HG02759 (cell line): ENCODE data around the gene FBP2.
"Not testable (repeated sequence)": the region's sequence is repeated elsewhere in the genome, so short reads cannot be mapped to it uniquely, and the experiment has no call there.

ENCODE experiments used
- ATAC-seq: cut with Tn5 transposase; IDR thresholded peaks from one replicate; pipeline ENCODE4 v1.9.1; 2021; ENCODE audit warnings: mild to moderate bottlenecking, moderate library complexity; ENCODE audit not compliant: unreplicated experiment

The FBP2 gene

DNA sequence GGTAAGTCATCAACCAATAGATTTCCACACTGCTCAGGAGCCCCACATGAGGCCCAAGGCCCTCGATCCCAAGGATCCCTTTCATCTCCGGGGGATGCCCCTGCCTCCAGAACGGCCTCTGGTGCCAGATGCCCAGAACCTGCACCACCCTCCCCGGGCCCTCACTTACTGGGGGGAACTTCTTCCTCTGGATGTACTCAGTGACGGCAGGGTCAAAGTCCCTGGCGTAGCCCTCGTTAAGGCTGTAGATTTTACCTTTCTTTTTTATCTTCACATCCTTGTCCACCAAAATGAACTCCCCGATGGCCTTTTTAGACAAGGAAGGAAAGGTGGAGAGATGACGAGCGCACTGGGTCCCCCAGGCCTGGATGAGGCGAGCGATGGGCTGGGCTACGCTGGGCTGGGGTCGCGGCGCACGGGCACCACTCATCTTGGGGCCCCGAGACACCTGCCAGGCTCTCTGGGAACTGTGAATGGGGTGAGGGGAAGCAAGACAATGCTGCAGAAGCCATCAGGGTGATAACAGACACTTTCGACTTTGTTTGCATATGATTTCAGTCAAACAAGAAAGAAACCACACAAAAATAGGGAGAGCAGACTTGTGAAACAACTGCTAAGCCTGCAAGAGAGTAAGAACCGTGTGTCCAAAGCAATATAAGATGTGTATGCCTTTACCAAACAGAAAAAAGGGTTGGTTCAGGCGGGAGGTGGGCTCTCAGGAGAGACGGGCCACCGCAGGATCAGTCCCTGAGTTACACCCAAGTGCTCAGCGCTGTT is 13.2 kb upstream of the FBP2 start:
- no peak for ATAC-seq

DNA sequence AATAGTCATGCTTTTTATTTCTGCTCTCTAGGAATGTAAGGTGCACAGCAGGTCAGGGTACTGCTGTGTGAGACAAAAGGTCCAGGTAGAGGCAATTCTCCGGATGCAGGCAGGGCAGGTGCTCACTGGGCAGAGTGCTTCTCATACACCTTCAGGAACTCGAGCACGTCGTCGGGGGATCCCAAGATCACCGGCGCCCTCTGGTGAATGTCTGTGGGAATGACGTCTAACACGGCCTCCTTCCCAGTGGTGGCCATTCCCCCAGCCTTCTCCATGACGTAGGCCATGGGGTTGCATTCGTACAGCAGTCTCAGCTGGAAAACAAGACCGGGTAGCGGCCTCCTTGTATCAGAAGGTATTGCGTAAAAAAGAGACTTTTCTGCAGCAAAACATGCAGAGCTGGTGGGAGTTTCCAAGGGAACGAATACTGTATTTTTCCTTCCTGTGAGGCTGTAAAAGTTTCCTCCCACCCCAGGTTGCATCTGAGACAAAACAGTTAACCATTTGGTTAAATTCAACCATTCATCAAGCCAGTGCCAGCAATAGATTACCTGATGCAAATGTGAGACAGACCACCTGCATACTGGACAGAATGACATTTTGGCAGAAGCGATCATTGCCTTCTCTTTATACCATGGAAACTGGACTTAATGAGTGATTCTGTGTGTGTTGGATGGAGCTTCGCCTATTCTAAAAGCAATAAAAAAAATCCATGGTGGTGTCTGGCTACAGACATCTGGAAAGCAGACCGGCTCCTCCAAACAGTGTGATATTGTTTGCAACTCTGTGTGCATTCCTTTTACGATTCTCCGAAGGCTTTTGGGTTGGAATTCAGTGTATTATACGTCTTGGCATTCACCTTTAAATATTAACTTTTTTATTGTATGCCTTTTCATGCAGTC is 9.9 kb upstream of the FBP2 start:
- no peak for ATAC-seq

DNA sequence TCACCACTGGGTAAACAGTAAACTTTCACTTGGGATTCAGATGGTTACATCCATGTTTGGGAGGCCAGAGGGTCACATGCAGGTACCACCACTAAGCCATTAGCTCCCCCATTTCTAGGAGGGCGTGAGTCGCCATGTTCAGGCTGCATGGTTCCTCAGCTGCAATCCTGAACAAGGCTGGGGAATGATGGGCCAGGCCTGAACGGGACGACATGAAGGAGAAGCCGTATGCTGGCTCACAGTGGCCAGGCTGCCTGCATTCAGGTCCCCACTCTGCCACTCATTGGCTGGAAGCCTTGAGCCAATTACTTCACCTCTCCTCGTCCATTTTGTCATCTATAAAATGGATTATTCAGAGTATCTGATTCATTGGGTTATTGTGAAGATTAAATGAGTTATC is 9.0 kb upstream of the FBP2 start:
- ATAC-seq = no peak

- no peak for ATAC-seq
These were observed 7.1 kb upstream of the FBP2 start for GRCh38 chr9:94600715-94601114.

- ATAC-seq = no peak
These were observed 6.6 kb upstream of the FBP2 start for GRCh38 chr9:94600258-94600657.

- no peak for ATAC-seq
These were observed 5.5 kb upstream of the FBP2 start for GRCh38 chr9:94599102-94599501.

DNA sequence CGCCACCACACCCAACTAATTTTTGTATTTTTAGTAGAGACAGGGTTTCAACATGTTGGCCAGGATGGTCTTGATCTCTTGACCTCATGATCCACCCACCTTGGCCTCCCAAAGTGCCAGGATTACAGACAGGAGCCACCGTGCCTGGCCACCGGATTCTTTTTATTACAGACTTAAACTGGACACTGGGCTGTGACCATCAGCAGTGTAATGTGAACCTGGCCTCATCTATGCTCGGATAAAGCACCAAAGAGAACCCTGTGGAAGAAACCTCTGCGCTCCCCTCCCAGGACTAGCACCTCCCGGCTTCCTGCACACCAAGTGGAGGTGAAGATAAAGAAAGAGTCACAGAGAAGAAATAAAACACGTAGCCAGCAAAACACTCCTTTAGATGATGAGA is 941 bp downstream of the FBP2 start:
- not testable (repeated sequence) for ATAC-seq

GRCh38 chr9:94591876-94592275 is 1.7 kb downstream of the FBP2 start:
- no peak for ATAC-seq

- ATAC-seq = not testable (repeated sequence)
These were observed 2.5 kb downstream of the FBP2 start for GRCh38 chr9:94591046-94591545.

- ATAC-seq = no peak
These were observed 4.9 kb downstream of the FBP2 start for GRCh38 chr9:94588681-94589080.

DNA sequence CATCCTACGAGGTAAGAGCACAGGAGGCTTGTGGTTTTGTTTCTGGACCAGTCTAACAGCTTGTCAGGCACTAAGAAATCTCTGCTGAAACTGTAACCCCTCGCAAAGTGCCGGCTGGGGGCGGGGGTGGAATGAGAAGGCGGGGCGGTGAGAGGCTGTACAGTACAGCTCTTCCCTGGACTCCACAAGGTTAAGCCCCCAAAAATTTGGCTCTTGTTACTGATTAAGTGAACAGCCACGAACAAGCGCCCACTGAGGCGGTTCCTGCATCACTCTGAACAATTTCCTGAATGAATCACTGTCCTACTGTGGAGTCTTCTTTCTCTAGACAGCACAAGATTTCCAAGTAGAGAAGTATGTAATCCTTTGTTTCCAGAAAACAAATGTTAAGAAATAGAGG is 6.8 kb downstream of the FBP2 start:
- no peak for ATAC-seq

DNA sequence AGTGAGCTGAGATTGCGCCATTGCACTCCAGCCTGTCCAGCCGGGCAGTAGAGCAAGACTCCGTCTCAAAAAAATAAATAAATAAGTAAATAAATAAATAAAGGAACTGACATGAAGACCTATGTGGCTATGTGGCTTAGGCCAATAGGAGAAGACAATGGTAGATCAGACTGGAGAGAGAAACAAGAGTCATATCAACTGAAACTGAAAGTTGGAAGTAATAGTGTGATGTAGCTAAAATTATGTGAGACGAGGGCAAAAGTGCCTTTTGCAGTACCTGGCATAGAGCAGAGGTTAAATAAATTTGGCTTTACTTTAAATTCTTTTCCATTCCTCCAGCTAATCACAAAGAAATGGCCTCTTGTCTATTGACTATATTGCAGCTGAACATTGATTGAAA is 7.3 kb downstream of the FBP2 start:
- ATAC-seq = no peak

DNA sequence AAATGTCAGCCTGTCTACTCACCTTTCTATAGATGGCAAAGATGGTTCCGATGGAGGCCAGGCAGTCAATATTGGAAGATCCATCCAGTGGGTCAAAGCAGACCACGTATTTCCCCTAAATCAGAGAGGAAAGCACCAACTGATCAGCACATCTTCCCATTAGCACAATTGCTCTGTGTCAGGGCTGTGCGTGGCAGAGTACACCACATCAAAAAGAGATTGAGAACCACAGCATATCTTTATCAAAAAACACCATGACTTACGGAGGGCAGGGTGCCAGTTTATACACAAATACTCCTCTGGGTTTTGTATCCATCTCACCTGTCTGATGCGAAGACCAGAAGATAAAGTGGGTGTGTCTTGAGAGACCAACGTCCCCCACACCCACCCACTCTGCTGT is 9.1 kb downstream of the FBP2 start:
- ATAC-seq = no peak

- ATAC-seq = no peak
These were observed 11.9 kb downstream of the FBP2 start for GRCh38 chr9:94581728-94582127.

DNA sequence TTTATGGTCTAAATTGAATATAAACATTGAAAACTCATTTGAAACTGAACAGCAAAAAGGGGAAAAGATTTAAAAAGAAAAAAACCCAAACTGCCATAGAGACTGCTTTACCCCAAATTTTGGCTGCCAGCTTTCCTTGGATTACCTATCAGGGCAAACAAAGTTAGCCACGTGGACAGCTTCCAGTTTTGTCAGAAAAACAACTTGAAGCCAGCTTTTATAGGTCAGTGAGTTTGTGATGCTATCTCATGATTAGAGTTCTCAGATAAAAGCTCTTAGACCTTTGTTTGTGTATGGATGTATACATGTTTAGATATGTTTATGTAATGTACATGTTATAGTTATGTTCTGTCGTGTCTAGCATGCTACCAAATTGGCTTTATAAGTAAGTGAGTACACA is 16.1 kb downstream of the FBP2 start:
- ATAC-seq = no peak

DNA sequence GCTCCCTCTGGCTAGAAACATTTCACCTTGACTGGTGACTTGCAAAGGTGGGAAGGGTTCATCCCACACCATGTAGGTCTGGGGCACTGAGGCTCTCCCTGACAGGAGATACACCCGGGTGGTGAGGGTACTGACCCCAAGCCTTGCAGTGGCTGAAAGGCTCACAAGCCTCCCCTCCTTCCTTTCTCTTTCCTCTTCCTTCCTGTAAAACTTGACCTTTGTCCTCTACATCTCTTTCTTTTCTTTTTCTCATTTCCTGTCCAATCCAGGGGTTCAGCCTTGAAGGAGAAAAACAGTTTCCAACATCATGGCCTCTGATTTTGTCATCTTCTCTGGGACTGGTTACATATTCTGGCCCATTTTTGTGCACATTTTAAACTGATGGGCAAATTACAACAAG is 16.6 kb downstream of the FBP2 start:
- no peak for ATAC-seq

DNA sequence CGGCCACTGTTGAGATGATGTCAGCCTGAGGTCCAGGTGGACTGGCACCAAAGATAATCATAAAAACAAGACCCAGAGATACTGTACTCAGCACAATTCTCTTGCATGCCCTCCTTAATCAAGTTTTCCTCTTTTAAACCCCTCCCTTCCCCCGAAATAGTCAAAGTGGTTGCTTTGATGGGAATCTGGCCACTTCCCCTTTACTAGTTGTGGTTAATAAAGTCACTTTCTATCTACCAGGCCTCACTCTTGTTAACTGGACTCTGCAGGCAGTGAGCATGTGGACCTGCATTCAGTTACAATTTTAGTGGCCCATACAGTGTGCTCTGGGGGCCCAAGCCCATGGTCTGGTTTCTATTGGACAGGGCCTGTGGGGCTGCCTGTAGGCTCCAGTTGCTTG is 17.5 kb downstream of the FBP2 start:
- no peak for ATAC-seq

DNA sequence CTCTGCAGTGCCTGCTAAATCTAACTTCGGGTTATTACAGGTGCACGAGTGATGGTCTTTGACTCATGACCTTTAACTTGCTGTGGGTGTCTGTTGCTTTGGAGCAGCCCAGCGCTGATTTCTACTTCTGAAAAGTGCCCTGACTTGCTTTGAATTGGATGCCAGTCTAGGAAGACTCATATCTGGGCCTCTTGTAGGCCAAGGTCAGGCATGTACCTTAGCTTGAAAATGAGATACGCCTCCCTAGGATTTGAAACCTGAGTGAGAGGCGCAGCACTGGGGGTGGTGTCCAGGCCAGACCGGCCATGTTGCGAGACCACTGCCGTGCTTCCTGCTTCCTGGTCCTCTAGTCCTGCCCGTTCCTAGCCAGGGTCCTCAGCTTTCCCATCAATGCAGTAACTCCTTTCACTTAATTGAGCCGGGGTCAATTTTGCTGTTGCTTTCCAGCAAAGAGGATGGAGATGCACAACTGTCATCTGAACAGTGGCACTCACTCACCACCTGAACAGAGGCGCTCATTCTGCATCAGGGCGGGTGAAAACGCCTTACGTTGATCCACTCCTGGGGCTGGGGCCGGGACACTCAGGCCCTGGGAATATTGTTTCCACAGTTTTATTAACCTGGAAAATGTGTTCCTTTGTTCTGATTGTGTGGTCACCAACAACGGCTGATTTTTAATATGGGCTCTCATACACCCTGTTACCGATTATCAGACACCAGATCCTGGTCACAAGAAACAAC is 24.5 kb downstream of the FBP2 start:
- ATAC-seq = no peak

DNA sequence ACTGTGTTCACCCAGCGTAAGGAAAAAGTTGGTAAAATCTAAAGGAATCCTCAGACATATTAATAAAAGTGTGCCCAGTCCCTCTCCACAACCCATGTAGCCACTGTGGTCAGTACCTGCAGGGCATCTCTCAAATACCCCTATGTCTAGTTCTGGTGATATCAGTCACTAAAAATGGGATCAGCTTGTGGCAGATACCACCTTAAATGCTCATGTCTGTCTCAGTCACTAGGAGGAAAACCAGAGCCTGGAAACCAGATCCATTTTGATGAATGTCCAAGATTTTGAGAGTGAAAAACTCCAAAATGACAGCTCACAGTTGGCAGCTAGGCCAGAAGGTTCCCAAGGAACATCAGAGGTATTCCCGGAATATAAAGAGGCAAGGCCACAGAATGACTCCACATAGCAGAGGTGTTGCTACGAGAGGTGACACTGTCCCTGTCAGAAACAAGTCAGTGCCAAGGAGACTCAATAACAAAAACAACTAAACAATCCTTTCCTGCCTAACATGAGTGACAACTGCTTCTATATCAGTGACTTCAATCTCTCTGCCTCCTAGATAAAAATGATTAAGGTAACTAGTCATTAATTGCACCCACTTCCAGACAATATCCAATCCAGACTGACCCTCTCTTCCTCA is 25.3 kb downstream of the FBP2 start:
- ATAC-seq = no peak

GRCh38 chr9:94567271-94567670 is 26.4 kb downstream of the FBP2 start:
- ATAC-seq = no peak

DNA sequence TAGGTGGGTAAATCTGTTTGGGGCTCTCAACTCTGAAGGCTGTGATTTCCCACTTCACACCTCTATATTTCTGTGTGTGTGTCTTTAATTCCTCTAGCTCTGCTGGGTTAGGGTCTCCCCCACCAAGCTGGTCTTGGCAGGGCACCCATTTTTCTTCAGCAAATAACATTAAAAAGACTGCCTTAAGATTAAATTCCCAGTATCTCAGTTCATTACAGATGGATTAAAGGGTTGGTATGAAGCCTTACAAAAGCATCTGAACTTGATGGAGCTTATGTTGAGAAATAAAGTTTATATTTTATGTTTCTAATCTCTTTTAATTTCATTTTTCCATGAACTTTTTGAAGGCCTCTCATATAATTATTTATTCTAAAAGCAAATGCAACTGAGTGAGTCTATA is 27.1 kb downstream of the FBP2 start:
- ATAC-seq = no peak
